Upper lobe of right lung (tissue), 1 donor: Measurements from ENCODE around the gene CKS1B. TPM values are rescaled to one million over a fixed set of nuclear protein-coding genes. Genes with fewer than 3 reads are reported as not detected.
"Not testable (repeated sequence)": the region's sequence is repeated elsewhere in the genome, so short reads cannot be mapped to it uniquely, and the experiment has no call there.

Source experiments
- ATAC-seq: fragments of 200-7000 bp; cut with Tn5 transposase; one replicate; pipeline ENCODE4 v1.9.1; 2020; ENCODE audit warnings: mild to moderate bottlenecking, moderate library complexity
- DNase-seq: peaks from one replicate; pipeline ENCODE4 v3.0.0-alpha.2; 2020
- H3K27ac ChIP-seq: fragments of 200-600 bp; one replicate; pipeline ENCODE4 v1.8.0; 2022
- H3K27me3 ChIP-seq: fragments of 200-600 bp; one replicate; pipeline ENCODE4 v1.8.0; 2022; ENCODE audit warnings: mild to moderate bottlenecking
- H3K36me3 ChIP-seq: fragments of 200-600 bp; one replicate; pipeline ENCODE4 v1.8.0; 2022
- H3K4me1 ChIP-seq: fragments of 200-600 bp; one replicate; pipeline ENCODE4 v1.8.0; 2022
- H3K4me3 ChIP-seq: fragments of 200-600 bp; one replicate; pipeline ENCODE4 v1.8.0; 2022; ENCODE audit warnings: mild to moderate bottlenecking
- H3K9me3 ChIP-seq: fragments of 200-600 bp; one replicate; pipeline ENCODE4 v1.8.0; 2022
- intact Hi-C: fragments of 100-400 bp; cut with DNase I; formaldehyde crosslinking; loops from one replicate; pipeline ENCODE4 v1.11.0; 2022
- total RNA-seq: library from RNA; stranded (reverse); fragmentation: NEBNext Ultra II Directional; extraction: Animal tissue kit (Norgen Biotek cat#: 25700); gene quantifications from one replicate; pipeline ENCODE4 v1.2.1, GENCODE V29; 2021
- TF ChIP-seq, protein P1 (sequence below): fragments of 200-600 bp; IDR thresholded peaks from one replicate; pipeline ENCODE4 v1.8.0; 2022; ENCODE audit warnings: antibody characterized with exemption
- donor health status: DM: no; HTN: yes; CAD: no; lungs with severe emphysema.

The CKS1B gene
- total RNA-seq, 1 donor from 2014 or later: 27.0 TPM

GRCh38 chr1:154995301-154995983 is 21.0 kb downstream of the CKS1B start:
- DNase-seq (peak; percentile 63), ATAC-seq (peak; percentile 7)
- H3K27me3 ChIP-seq, H3K9me3 ChIP-seq, H3K4me3 ChIP-seq, intact Hi-C loops, H3K27ac ChIP-seq: not testable (repeated sequence)
- peaks cover 12% of the 10 kb centered on the region for H3K36me3 ChIP-seq
- TF ChIP-seq, protein P1, sequence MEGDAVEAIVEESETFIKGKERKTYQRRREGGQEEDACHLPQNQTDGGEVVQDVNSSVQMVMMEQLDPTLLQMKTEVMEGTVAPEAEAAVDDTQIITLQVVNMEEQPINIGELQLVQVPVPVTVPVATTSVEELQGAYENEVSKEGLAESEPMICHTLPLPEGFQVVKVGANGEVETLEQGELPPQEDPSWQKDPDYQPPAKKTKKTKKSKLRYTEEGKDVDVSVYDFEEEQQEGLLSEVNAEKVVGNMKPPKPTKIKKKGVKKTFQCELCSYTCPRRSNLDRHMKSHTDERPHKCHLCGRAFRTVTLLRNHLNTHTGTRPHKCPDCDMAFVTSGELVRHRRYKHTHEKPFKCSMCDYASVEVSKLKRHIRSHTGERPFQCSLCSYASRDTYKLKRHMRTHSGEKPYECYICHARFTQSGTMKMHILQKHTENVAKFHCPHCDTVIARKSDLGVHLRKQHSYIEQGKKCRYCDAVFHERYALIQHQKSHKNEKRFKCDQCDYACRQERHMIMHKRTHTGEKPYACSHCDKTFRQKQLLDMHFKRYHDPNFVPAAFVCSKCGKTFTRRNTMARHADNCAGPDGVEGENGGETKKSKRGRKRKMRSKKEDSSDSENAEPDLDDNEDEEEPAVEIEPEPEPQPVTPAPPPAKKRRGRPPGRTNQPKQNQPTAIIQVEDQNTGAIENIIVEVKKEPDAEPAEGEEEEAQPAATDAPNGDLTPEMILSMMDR: peak; percentile 41
- H3K4me1 ChIP-seq: peaks cover 17% of the 10 kb centered on the region

DNA sequence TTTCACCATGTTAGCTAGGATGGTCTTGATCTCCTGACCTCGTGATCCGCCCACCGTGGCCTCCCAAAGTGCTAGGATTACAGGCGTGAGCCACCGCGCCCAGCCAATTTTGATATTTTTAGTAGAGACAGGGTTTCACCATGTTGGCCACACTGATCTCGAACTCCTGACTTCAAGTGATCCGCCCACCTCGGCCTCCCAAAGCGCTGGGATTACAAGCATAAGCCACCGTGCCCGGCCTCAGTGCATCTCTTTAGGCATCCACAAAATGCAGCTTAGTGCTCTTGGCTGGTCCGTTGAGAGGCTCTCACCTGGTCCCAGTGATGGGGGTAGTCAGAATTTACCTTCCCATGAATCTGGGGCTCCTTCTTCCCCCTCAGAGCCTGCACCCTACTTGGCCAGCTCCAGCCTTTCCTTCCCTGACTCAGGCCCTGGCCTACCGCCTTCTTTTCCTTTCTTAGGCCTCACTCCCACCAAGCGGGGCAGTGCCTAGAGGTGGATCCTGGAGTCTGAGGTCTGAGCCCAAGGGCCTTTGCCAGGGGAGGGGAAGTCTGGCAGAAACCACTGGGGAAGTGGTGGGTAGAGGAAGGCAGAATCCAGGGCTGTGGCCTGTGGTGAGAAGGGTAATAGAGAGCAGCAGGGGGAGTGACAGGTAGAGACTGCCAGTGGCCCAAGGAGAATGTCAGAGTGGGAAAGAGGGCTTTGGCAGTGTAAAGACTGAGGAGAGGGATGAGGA is 22.7 kb downstream of the CKS1B start:
- DNase-seq: peak; percentile 55
- no peak for ATAC-seq
- TF ChIP-seq, protein P1: no peak
- Histone ChIP-seq H3K36me3 (no peaks in the 10 kb centered on the region), H3K4me1 (peaks cover 17% of the 10 kb centered on the region), H3K27ac (no peak overlapping the region), H3K27me3 (no peaks in the 10 kb centered on the region), H3K4me3 (no peak overlapping the region), H3K9me3 (no peaks in the 10 kb centered on the region)
- intact Hi-C loops: no loop called here

DNA sequence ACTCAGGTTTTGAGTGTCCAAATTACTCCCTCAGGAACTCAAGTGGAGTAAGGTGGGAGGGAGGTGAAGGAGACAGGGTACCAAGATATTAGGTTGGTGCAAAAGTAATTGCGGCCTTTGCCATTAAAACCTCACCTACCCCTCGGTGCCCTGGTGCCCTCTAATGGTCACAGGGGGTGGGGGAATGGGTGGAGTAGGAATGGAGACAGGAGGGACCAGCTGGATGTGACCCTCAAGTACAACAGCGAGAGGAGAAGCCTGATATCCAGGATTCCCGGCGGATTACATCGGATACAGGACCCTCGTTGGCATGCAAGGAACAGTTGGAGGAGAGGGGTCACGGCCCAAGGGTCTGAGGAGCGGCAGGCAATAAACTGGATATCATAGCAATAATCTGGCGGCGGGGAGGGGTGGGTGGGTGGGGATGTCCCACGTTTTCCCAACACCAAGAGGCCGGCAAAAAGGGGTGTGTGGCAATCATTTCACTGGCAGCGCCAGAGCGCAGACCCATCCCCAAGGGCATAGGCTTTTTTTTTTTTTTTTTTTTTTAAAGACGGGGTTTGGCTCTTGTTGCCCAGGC is 23.8 kb downstream of the CKS1B start:
- H3K27me3 ChIP-seq: no peaks in the 10 kb centered on the region
- TF ChIP-seq, protein P1: no peak
- H3K4me1 ChIP-seq: peaks cover 17% of the 10 kb centered on the region
- ATAC-seq: no peak
- H3K36me3 ChIP-seq: no peaks in the 10 kb centered on the region
- no peak overlapping the region for H3K27ac ChIP-seq
- no peaks in the 10 kb centered on the region for H3K9me3 ChIP-seq
- intact Hi-C loops: no loop called here
- H3K4me3 ChIP-seq: no peak overlapping the region
- DNase-seq: peak; percentile 37

DNA sequence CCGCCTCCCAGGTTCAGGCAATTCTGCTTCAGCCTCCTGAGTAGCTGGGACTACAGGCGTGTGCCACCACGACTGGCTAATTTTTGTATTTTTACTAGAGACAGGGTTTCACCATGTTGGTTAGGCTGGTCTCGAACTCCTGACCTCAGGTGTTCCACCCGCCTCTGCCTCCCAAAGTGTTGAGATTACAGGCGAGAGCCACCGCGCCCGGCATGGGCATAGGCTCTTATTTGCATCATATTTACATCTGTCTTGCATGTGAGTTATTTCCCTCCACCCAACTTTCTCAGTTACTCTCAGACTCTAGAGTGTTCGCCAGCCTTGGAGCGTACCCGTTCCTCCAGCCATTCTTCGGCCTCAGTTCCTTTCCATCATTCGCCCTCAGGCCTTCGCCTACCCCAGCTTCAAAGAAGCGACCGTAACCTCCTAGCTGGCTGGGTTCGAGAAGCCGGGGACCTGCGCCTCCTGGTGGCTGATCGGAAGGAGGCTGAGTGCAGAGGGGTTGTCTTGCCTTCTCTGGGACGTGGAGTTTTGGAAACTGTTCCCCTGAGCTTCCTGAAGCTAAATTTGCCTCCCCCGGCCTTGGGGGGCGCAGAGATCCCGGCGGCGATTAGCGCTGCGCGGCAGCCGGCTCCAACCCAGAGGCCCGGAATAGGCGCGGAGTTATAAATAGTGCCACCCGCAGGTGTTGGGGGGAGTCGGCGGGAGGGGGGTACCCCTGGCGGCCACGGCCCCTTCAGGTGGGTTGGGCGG is 24.5 kb downstream of the CKS1B start:
- DNase-seq: peak; percentile 86
- H3K27ac ChIP-seq: peak overlapping the region; percentile 90
- no peaks in the 10 kb centered on the region for H3K27me3 ChIP-seq
- no peak for ATAC-seq
- H3K4me1 ChIP-seq: peaks cover 18% of the 10 kb centered on the region
- TF ChIP-seq, protein P1: peak; percentile 81
- H3K36me3 ChIP-seq: no peaks in the 10 kb centered on the region
- H3K9me3 ChIP-seq: no peaks in the 10 kb centered on the region
- peak overlapping the region; percentile 88 for H3K4me3 ChIP-seq
- intact Hi-C loops: no loop called here

GRCh38 chr1:154999571-155000410 is 25.3 kb downstream of the CKS1B start:
- H3K4me3 ChIP-seq: peak overlapping the region; percentile 88
- no peaks in the 10 kb centered on the region for H3K36me3 ChIP-seq
- ATAC-seq (no peak), DNase-seq (peak; percentile 75)
- intact Hi-C loops: no loop called here
- peak overlapping the region; percentile 90 for H3K27ac ChIP-seq
- peaks cover 26% of the 10 kb centered on the region for H3K4me1 ChIP-seq
- no peaks in the 10 kb centered on the region for H3K9me3 ChIP-seq
- TF ChIP-seq, protein P1: no peak
- no peaks in the 10 kb centered on the region for H3K27me3 ChIP-seq
